Mammary epithelial cell (primary cell): ENCODE data around the gene LYRM2.

ENCODE experiments used
- CTCF ChIP-seq, 2 donors: IDR thresholded peaks in 1 of 2; conservative IDR thresholded peaks in 1 of 2; 2 replicates each; pipeline ENCODE4 v1.5.1; 2011 to 2012; ENCODE audit warnings: inconsistent platforms in 2 of 2, low read length in 2 of 2, mild to moderate bottlenecking in 2 of 2, control low read depth in 1 of 2, low read depth in 1 of 2; ENCODE audit not compliant: insufficient read depth in 1 of 2; ENCODE audit errors: extremely low read depth in 1 of 2
- EZH2 ChIP-seq: IDR thresholded peaks from 2 replicates; pipeline ENCODE4 v1.6.1; 2012; ENCODE audit warnings: low read length, inconsistent platforms, borderline replicate concordance

GRCh38 chr6:89574910-89575561, 63.5 kb downstream of the LYRM2 start:
- no peak for TF ChIP-seq CTCF (conservative IDR thresholded peaks at IDR 0.05 in 1 of 2, IDR thresholded peaks at IDR 0.05 in 1 of 2; ENCODE audit: extremely low read depth in 1 of 2, insufficient read depth in 1 of 2, low read depth in 1 of 2, low read length in 2 of 2)
- TF ChIP-seq EZH2, result no peak
